Activated T-helper 9 cell treated with anti-CD3 and anti-CD28 coated beads, Interleukin-2, amount 50 U/mL, for 16 hours (primary cell): ENCODE results near the gene TRABD.

Experiments
- DNase-seq: peaks from one replicate; pipeline ENCODE4 v3.0.0-alpha.2; 2020; ENCODE audit warnings: low read depth

Gene TRABD

DNA sequence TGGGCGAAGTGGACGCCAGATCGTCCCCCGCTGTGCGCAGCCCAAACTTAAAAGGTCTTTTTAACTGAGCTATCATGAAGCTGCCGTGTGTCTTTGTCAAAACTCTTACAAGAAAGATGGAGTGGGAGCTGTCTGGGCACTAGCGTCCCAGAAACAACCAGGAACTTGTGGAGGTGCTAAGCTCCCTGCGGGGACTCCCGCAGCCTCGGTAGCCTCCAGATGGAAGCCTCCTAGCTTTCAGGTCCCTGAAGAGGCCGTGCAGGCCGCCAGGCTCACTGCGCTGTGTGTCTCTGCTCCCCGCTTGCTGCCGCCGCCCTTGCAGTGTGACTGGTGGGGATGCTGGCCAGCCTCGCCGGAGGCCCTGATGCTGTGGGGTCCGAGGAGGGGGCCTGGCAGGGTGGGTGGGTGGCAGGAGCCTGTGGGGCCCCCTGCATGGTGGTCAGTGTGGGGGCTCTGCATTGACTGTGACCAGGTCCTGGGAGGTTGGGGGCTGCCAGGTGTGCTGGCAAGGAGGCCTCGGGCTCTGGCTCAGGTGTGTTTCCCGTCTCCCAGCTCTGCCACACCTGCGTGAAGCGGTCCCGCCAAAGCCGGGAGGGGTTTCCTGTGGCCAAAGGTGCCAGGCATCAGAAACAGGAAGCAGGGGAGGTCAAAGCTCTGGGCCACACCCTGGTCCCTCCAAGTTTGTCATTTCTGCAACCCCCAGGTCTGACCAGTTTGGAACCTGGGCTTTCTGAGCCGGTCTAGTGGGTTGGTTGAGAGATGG, 1.2 kb downstream of the TRABD start:
- DNase-seq: no peak

- no peak for DNase-seq
These were observed 2.6 kb downstream of the TRABD start for GRCh38 chr22:50188356-50188755.

- DNase-seq: no peak
These were observed 3.6 kb downstream of the TRABD start for GRCh38 chr22:50189184-50189848.

- DNase-seq: no peak
These were observed 4.1 kb downstream of the TRABD start for GRCh38 chr22:50189849-50190181.

DNA sequence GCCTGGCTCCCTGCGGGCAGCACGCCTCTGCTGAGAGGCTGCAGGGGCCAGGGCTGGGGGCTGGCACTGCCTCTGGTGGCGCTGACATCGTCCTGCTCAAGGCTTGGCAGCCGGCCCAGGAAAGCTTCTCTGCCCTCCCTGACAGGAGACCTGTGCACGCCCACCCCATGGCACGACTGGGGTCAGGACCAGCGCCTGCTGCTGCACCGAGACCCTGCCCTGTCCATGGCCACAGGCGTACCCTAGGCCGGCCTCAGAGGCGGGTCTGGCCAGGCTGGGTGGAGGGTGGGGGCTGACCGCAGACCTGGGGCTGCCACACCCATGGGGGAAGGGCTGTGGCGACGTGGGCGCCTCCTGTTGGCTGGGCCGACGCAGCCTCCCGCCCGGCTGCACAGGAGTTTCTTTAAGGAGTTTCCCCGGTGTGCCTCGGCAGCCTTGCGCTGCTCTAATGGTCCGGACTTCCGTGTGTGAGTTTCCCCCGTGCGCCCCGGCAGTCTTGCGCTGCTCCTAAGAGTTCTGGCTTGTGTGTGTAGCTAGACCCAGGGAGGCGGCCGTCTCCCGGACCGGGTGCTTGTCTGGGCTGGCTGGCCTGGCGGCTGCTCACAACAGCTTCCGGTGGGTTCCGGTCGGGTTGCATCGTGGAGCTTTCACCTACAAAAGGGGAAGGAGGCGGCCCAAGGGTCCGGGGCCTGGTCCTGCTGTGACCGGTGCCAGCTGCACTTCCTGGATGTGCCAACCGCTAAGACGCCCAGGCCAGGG, 4.6 kb downstream of the TRABD start:
- peak; percentile 67 for DNase-seq

DNA sequence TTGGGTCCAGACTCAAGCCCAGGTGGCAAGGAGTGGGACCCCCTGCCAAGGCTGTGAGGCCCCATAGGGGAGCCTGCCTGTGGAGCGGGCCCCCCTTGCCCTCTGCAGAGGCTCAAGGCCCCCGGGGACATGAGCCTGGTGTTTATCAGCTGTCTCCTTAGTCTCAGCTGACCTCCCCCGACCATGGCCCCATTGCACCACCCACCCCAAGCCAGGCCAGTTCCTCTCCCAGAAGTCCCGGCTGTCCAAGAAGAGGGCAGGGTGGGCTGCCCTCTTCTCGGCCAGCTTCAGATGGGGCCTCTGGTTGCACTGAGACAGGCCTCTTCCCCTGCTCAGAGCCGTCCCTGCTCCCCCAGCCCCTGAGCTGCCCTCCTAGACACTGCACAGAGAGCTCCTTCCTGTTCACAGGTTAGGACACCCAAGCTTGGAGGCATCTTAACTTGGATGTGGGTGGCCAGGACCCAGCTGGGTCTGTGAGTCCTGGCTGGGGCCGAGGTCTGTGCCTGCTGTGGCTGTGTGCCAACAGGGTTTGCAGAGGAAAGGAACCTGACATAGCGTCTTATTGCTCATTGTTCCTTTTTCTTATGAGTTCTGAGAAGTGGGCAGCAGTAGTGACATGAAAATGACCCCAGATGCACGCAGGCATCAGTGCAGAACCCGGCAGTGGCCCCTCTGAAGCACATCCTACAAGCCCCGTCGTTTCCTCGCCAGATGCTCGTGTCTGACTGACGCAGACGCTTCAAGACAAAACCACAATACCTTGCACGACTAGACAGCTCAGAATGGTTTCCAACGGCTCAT, 5.4 kb downstream of the TRABD start:
- DNase-seq: peak; percentile 59

DNA sequence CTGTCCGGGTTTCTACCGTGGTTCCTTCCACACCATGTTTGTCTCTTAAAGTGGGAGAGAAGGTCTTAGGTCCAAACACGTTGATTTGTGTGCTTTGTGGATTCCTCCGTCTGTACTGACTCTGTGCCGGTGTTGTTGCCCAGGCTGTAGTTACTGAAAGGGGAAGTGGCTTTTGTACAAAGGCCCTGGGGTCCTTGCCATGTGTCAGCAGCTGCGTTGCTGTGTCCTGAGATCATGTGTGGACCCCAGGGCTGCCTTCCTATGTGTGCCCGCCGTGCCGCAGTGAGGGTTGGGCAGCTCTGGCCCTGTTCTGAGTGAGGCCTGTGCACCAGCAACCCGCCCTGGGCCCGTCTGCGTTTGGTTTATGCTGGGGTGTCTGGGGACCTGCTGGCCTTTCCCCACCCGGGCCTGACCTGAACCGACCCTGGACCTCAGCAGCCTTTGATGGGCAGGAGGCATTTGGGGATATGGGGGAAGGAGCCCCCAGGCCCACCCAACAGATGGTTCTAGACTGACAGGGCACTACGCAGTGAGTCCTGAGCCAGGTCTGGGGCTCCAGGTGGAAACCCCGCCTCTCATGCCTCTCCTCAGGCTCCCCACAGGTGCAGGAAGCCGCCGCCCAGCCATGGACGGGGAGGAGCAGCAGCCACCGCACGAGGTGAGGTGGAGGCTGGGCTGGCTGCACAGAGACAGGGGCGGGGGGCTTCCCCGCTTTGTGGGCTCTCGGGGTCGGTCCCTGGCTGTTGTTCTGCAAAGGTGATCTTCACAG, 6.9 kb downstream of the TRABD start:
- no peak for DNase-seq

GRCh38 chr22:50193621-50194020, 7.9 kb downstream of the TRABD start:
- no peak for DNase-seq

DNA sequence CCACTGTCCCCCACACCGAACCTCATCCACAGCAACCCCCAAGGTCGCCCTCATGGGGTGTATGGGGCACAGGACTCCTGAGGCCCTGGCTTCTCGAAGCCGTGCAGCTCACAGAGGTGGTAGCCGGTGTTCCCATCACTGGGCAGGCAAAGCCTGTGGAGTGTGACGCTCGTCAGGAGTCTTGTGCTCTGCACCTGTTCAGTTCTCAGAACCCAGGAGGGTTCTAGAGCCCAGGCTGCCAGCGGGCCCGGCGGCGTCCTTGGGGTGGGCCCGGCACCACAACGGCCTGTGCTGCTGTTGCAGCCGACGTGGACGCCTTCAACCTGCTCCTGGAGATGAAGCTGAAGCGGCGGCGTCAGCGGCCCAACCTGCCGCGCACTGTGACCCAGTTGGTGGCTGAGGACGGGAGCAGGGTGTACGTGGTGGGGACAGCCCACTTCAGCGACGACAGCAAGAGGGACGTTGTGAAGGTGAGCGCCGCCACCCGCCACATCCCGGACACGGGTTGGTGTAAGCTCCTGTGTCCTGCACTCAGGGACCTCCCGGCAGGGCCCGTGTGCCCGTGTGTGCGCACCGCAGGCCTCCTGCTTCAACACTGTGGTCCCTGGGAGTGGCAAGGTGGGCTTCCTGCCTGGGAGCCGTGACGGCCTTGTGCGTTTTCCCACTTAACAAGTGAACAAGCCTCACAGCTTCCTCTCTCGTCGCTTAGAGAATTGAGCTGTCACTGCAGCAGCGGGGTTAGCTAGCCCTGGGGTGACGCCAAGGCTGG, 8.5 kb downstream of the TRABD start:
- DNase-seq: no peak

- no peak for DNase-seq
These were observed 10.5 kb downstream of the TRABD start for GRCh38 chr22:50196256-50196655.

DNA sequence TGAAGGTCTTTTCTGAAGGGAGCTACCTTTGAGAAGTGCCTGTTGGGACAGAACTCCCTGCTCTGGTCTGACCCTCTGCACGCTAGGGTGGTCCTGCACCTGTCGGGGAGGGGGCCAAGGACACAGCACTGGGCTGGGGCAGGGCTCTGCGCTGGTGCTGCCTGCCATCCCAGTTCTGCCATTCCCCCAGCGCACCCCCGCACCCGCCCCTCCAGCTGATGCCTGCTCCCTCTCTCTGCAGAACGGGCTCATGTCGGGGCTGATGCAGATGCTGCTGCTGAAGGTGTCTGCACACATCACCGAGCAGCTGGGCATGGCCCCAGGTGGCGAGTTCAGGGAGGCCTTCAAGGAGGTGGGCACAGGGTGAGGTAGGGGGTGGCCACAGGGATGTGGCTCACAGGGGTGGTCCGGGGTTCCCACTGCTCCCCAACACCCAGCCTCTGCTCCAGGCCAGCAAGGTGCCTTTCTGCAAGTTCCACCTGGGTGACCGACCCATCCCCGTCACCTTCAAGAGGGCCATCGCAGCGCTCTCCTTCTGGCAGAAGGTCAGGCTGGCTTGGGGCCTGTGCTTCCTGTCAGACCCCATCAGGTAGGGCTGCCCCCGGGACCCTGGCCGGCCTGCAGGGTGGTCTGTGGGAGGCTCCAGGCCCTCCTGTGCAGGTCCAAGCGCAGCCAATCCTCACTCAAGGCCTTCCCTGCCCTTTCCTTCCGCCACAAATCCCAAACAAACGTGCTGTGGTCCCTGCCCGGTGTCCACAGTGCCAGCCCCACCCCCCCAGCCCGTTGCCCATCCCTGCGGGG, 11.5 kb downstream of the TRABD start:
- DNase-seq: no peak

DNA sequence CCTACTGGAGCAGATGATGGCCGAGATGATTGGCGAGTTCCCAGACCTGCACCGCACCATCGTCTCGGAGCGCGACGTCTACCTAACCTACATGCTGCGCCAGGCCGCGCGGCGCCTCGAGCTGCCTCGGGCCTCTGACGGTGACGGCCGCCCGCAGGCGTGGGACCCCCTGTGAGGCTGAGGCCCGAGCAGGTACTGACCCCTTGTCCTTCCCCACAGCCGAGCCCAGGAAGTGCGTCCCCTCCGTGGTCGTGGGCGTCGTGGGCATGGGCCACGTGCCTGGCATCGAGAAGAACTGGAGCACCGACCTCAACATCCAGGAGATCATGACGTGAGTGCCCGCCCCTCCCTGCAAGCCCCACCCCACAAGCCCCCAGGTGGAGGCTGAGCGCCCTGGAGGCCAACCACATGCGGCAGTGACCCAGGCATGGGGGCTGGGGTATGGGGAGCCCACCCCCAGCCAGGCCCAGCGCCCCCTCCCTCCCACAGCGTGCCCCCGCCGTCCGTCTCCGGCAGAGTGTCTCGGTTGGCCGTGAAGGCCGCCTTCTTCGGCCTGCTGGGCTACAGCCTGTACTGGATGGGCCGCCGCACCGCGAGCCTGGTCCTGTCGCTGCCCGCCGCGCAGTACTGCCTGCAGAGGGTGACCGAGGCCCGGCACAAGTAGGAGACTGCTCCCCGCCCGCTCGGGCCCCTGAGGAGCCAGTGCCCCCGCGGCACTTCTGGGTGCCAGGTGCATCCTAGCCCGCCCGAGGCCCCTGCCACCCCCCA, 12.3 kb downstream of the TRABD start:
- DNase-seq: no peak

GRCh38 chr22:50198624-50199017, 12.9 kb downstream of the TRABD start:
- no peak for DNase-seq

DNA sequence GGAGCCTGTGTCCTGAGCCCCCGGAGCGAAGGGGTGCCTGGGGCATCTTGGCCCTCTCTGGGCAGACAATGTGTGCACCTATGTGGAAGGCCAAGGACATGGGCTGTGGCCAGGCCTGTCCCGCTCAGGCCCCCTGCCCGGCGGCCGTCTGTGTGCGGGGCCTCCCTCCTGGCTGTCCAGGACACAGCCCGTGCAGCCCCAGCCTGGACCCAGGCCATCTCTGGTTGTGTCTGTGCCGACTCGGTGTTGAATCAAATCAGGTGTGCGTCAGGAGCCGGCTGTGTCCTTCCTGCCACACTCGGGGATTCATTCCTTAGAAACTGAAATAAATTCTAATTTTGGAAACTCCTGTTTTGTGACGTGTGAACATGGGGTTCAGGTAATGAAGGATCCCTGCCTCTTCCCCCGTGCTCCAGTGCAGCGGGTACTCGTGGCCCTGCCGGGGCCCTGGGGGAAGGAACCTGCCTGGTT, 13.6 kb downstream of the TRABD start:
- no peak for DNase-seq

- no peak for DNase-seq
These were observed 14.2 kb downstream of the TRABD start for GRCh38 chr22:50199829-50200460.

DNA sequence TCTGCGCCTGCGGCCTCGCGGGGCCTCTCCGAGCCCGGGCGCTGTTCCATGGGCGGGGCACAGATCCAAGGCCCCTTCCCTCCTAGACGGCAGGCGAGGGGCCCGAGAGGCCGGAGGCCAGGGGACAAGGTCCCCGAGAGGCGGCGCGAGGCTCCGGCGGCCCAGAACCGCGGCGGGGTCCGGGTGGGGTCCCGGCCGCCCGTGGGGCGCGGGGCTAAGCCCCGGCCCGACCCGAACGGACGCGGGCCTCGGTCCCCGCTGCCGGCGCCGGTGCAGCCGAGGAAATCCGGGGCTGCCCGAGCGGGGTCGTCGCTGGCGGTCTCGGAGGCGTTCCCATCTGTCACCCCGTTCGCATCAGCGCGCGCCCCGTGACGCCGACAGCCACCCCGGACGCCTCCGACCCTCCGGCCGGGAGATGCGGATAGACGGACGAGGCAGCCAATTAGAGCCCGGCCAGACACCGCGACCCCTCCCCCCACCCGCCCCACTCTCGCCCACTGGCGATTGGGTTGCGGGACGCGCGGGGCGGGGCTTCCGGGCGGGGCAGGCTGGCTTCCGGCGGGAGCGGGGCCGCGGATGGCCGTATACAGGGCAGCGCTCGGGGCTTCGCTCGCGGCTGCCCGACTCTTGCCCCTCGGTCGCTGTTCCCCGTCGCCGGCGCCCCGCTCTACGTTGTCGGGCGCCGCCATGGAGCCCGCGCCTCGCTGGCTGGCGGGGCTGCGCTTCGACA, 14.9 kb downstream of the TRABD start, which contains the start of gene SELENOO:
SELENOO (plus strand) TSS at position 551 of the 730 bp plus-strand sequence; CDS start at position 577, 26 bp downstream.
- DNase-seq: peak; percentile 85
